Prostate gland (tissue), 2 donors: ENCODE measurements around the gene MED27. TPM values are rescaled to one million over a fixed set of nuclear protein-coding genes. Genes with fewer than 3 reads are reported as not detected.

Source experiments
- DNase-seq: peaks from one replicate; pipeline ENCODE4 v3.0.0-alpha.2; 2019; ENCODE audit warnings: low spot score
- H3K27ac ChIP-seq, 2 donors: fragments of 200-600 bp; sonication (generic); 2 replicates each; pipeline ENCODE4 v1.5.1; 2017 to 2019
- H3K27me3 ChIP-seq: fragments of 200-600 bp; sonication (generic); replicated peaks from 2 replicates; pipeline ENCODE4 v1.5.1; 2019; ENCODE audit not compliant: insufficient read depth
- H3K36me3 ChIP-seq, 2 donors: fragments of 200-600 bp; sonication (generic); 1 replicate in 1 of 2; 2 replicates in 1 of 2; pipeline versions ENCODE4 v1.5.1 to v1.8.1; 2017 to 2019
- H3K4me1 ChIP-seq: fragments of 200-600 bp; sonication (generic); replicated peaks from 2 replicates; pipeline ENCODE4 v1.5.1; 2019
- H3K4me3 ChIP-seq, 2 donors: fragments of 200-600 bp; sonication (generic); 2 replicates each; pipeline ENCODE4 v1.5.1; 2017 to 2019
- H3K9me3 ChIP-seq: fragments of 200-600 bp; sonication (generic); 2 replicates; pipeline ENCODE4 v1.5.1; 2017
- POLR2A ChIP-seq: fragments of 450-650 bp; IDR thresholded peaks from one replicate; pipeline ENCODE4 v1.6.1; 2016; ENCODE audit warnings: antibody characterized with exemption, mild to moderate bottlenecking
- POLR2AphosphoS5 ChIP-seq: sonication (generic); formaldehyde crosslinking; IDR thresholded peaks from one replicate; pipeline ENCODE4 v1.6.1; 2017; ENCODE audit warnings: antibody characterized with exemption
- WGBS: methylation state at CpG from one replicate; pipeline ENCODE4 v1.1.5; 2018; 5-methylcytosine and 5-hydroxymethylcytosine counted together
- intact Hi-C: fragments of 100-400 bp; cut with DNase I; formaldehyde crosslinking; loops from one replicate; pipeline ENCODE4 v1.14.2; 2022
- total RNA-seq, 2 donors: library from RNA; depleted of rRNA; stranded (reverse); fragments of >200 nt; gene quantifications; one replicate each; pipeline ENCODE4 v1.1.0, GENCODE V29; 2016
- TF ChIP-seq, protein P1 (sequence below), 4 experiments: fragments of 200-600 bp in 2 of 4; fragments of 450-650 bp in 2 of 4; sonication (generic) in 2 of 4; IDR thresholded peaks; 1 replicate in 3 of 4; 2 replicates in 1 of 4; pipeline ENCODE4 v1.5.1; 2016 to 2019; ENCODE audit warnings: antibody characterized with exemption in 4 of 4, mild to moderate bottlenecking in 2 of 4, moderate library complexity in 2 of 4

Gene MED27
- total RNA-seq, 2 donors from 2014 or later = 17.4 to 22.7 TPM

DNA sequence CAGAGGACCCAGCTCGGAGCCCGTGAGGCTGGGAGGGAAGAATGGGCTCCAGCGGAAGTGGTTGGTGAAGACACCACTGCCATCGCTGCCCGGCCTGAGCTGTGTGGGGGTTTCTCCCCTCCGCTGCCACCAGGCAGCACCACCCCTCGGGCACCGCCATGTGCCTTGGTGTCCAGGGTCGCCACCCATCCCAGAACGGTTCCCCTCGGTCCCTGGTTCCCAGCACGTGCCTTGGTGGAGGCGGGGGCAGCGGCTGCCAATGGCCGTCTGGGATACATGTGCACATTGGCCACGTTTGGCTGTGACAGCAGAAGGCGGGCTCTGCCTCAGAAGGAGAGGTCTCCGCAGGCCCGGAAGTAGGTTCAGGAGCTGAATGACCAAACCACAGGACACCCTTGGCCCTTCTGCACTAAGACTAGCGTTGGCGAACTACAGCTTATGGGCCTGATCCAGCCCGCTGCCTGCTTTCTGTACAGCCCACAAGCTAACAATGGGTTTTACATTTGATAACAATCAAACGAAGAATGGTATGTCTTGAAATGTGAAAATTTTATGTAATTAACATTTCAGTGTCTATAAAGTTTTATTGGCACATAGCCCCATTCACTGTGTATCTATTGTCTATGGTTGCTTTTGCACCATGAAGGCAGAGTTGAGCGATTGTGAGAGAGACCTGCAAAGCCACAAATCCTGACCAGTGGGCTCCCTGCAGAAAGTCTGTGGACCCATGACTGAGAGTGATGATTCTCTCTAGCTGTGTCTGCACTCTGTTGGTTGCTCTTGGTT, 248.1 kb downstream of the MED27 start:
- H3K4me3 ChIP-seq = no peak overlapping the region
- no peak for DNase-seq
- intact Hi-C loops = no loop called here
- no peaks in the 10 kb centered on the region for H3K9me3 ChIP-seq
- H3K27me3 ChIP-seq = no peaks in the 10 kb centered on the region
- TF ChIP-seq, protein P1, sequence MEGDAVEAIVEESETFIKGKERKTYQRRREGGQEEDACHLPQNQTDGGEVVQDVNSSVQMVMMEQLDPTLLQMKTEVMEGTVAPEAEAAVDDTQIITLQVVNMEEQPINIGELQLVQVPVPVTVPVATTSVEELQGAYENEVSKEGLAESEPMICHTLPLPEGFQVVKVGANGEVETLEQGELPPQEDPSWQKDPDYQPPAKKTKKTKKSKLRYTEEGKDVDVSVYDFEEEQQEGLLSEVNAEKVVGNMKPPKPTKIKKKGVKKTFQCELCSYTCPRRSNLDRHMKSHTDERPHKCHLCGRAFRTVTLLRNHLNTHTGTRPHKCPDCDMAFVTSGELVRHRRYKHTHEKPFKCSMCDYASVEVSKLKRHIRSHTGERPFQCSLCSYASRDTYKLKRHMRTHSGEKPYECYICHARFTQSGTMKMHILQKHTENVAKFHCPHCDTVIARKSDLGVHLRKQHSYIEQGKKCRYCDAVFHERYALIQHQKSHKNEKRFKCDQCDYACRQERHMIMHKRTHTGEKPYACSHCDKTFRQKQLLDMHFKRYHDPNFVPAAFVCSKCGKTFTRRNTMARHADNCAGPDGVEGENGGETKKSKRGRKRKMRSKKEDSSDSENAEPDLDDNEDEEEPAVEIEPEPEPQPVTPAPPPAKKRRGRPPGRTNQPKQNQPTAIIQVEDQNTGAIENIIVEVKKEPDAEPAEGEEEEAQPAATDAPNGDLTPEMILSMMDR (IDR thresholded peaks at IDR 0.05) = no peak
- TF ChIP-seq POLR2AphosphoS5 = no peak
- no peak for TF ChIP-seq POLR2A
- H3K27ac ChIP-seq = no peak overlapping the region
- H3K36me3 ChIP-seq = no peaks in the 10 kb centered on the region
- no peaks in the 10 kb centered on the region for H3K4me1 ChIP-seq
- 89% methylated on average over 23 of the region's 24 CpGs for WGBS

DNA sequence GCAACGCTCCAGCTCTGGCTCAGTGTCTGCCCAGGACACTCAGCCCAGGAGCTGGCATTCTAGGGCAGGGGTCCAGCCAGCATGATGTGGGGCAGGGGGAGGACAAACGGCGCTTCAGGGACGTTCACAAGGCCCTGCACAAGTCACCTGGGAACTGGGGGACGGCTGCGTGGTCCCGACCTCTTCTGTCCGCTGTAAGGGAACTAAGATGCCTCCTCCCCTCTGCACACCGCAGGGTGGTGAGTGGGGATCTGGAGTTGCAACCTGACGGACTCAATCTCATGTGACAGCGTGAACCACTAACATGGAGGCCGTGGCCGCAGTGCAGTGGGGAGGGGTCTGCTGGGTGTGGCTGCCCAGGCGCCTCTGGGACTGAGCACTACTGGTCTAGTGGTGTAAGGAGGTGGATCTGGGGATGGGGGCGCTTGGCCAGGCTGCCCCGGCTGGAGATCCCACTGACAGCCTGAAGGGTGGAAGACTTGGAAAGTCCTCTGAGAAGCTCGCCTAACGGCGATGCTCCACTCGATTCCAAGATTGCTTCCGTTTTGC, 251.8 kb downstream of the MED27 start:
- Histone ChIP-seq H3K27me3 (peaks cover 4% of the 10 kb centered on the region), H3K4me3 (no peak overlapping the region), H3K4me1 (no peaks in the 10 kb centered on the region), H3K9me3 (no peaks in the 10 kb centered on the region), H3K27ac (no peak overlapping the region), H3K36me3 (no peaks in the 10 kb centered on the region)
- intact Hi-C loops = no loop called here
- DNase-seq = no peak
- no peak for TF ChIP-seq POLR2AphosphoS5
- 67% methylated on average over 18 of the region's 21 CpGs for WGBS

- intact Hi-C loops = no loop called here
- WGBS = 70% methylated on average over 9 of the region's 9 CpGs
Observed at GRCh38 chr9:131826966-131827525, 252.6 kb downstream of the MED27 start.

GRCh38 chr9:131826053-131826452, 253.6 kb downstream of the MED27 start:
- Histone ChIP-seq H3K4me1 (no peaks in the 10 kb centered on the region), H3K9me3 (no peaks in the 10 kb centered on the region), H3K36me3 (no peaks in the 10 kb centered on the region), H3K4me3 (no peak overlapping the region), H3K27ac (no peak overlapping the region), H3K27me3 (peaks cover 4% of the 10 kb centered on the region)
- intact Hi-C loops = no loop called here
- 100% methylated on average over 2 of the region's 2 CpGs for WGBS
- TF ChIP-seq, protein P1 (IDR thresholded peaks at IDR 0.05) = no peak
- TF ChIP-seq POLR2AphosphoS5 (no peak), POLR2A (no peak)
- DNase-seq = no peak

More at GRCh38 chr9:131826966-131827525, 252.6 kb downstream of the MED27 start:
- no peaks in the 10 kb centered on the region for H3K36me3 ChIP-seq
- peaks cover 4% of the 10 kb centered on the region for H3K27me3 ChIP-seq
- H3K27ac ChIP-seq = no peak overlapping the region
- TF ChIP-seq POLR2A = no peak
- TF ChIP-seq, protein P1 (IDR thresholded peaks at IDR 0.05) = no peak
- no peak for TF ChIP-seq POLR2AphosphoS5
- H3K4me1 ChIP-seq = no peaks in the 10 kb centered on the region
- DNase-seq = no peak
- H3K4me3 ChIP-seq = no peak overlapping the region
- H3K9me3 ChIP-seq = no peaks in the 10 kb centered on the region

DNA sequence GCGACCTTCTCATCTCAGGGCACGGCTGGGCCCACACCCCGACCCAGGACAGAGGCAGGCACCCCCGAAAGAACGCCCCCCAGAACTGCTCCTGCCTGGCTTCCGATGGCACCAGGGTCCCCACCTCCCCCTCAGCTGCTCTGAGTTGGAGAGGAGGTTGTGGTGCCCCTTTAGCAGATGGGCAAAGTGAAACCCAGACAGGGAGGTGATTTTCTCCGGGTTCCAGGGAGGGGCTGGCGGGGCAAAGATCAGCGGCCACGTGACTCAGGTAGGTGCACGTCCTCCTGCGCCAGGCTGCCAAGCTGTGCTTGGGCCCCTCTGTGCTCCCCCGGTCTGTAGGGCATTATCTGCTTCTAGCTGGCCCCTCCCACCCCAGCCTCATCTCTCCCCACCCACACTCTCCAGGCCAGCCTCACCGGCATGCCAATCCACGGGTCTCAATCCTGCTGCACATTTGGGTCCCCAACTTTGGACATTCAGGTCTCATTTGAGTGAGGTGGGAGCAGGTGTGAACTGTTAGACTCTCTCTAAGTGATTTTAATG, 254.6 kb downstream of the MED27 start:
- DNase-seq = no peak
- no peak overlapping the region for H3K4me3 ChIP-seq
- H3K9me3 ChIP-seq = no peaks in the 10 kb centered on the region
- H3K27me3 ChIP-seq = peaks cover 4% of the 10 kb centered on the region
- H3K4me1 ChIP-seq = no peaks in the 10 kb centered on the region
- 87% methylated on average over 15 of the region's 15 CpGs for WGBS
- H3K36me3 ChIP-seq = no peaks in the 10 kb centered on the region
- H3K27ac ChIP-seq = no peak overlapping the region
- intact Hi-C loops = no loop called here
- TF ChIP-seq POLR2A (no peak), POLR2AphosphoS5 (no peak)
- TF ChIP-seq, protein P1 (IDR thresholded peaks at IDR 0.05) = no peak
